PFSK-1 (cell line): ENCODE measurements around the gene TRAM2.

Experiments used
- FOXP2 ChIP-seq: optimal IDR thresholded peaks from 2 replicates; pipeline ENCODE3; 2011; ENCODE audit warnings: borderline replicate concordance, control low read depth, inconsistent platforms; ENCODE audit not compliant: insufficient read depth; ENCODE audit errors: extremely low read length, extremely low read depth
- POLR2AphosphoS5 ChIP-seq: IDR thresholded peaks from 2 replicates; pipeline ENCODE4 v1.6.1; 2012; ENCODE audit warnings: low read depth, mild to moderate bottlenecking, control low read depth, low read length, moderate library complexity
- TAF1 ChIP-seq: IDR thresholded peaks from 2 replicates; pipeline ENCODE4 v1.6.1; 2012; ENCODE audit warnings: low read length, control low read depth, borderline replicate concordance; ENCODE audit not compliant: insufficient read depth

DNA sequence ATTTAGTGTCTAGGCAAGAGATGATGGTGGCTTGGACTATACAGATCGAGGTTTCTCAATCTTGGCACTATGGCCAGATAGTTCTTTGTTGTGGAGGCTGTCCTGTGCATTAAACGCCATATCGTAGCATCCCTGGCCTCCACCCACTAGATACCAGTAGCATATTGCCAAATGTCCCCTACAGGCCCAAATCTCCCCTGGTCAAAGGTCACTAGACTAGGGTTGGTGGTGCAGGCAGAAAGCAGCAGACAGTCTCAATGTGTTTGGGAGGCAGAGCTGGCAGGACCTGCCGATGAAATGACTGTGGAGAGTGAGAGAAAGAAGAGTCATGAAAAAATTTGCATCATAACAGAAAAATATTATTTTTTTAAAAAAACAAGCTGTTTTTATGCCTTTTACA lies 63.0 kb downstream of the TRAM2 start:
- TF ChIP-seq FOXP2, result no peak
- TF ChIP-seq POLR2AphosphoS5, result no peak
- no peak for TF ChIP-seq TAF1
